Osteoblast (primary cell): ENCODE data around the gene SCARF2. TPM values are rescaled to one million over a fixed set of nuclear protein-coding genes. Genes with fewer than 3 reads are reported as not detected.

ENCODE experiments used
- DNase-seq: peaks from one replicate; pipeline ENCODE4 v3.0.0; 2011; ENCODE audit warnings: low spot score, mixed read lengths; ENCODE audit not compliant: insufficient read length; ENCODE audit errors: missing footprints
- H2AFZ ChIP-seq: 2 replicates; pipeline ENCODE4 v1.6.0; 2011; ENCODE audit warnings: mild to moderate bottlenecking, low read length
- H3K27ac ChIP-seq: 2 replicates; pipeline ENCODE4 v1.5.1; 2011; ENCODE audit warnings: mild to moderate bottlenecking, low read depth, low read length, moderate library complexity
- H3K27me3 ChIP-seq: 2 replicates; pipeline ENCODE4 v1.6.0; 2012; ENCODE audit warnings: mild to moderate bottlenecking, control low read depth, inconsistent platforms, low read length, moderate library complexity; ENCODE audit not compliant: insufficient read depth
- H3K36me3 ChIP-seq: 2 replicates; pipeline ENCODE4 v1.5.1; 2011; ENCODE audit warnings: mild to moderate bottlenecking, low read length, control low read depth, moderate library complexity; ENCODE audit not compliant: insufficient read depth
- H3K4me1 ChIP-seq: 2 replicates; pipeline ENCODE4 v1.5.1; 2011; ENCODE audit warnings: mild to moderate bottlenecking, low read length, control low read depth, moderate library complexity; ENCODE audit not compliant: insufficient read depth
- H3K4me2 ChIP-seq: 2 replicates; pipeline ENCODE4 v1.6.0; 2011; ENCODE audit warnings: mild to moderate bottlenecking, low read length; ENCODE audit not compliant: insufficient read depth
- H3K4me3 ChIP-seq: fragments of 200-600 bp; sonication (generic); 3 replicates; pipeline ENCODE4 v1.5.1; 2012; ENCODE audit warnings: mild to moderate bottlenecking, low read length, inconsistent platforms; ENCODE audit not compliant: insufficient read depth
- H3K79me2 ChIP-seq: 2 replicates; pipeline ENCODE4 v1.6.0; 2012; ENCODE audit warnings: mild to moderate bottlenecking, low read length, control low read depth, inconsistent platforms; ENCODE audit not compliant: insufficient read depth
- H3K9me3 ChIP-seq: 2 replicates; pipeline ENCODE4 v1.5.1; 2011; ENCODE audit warnings: low read depth, low read length, control low read depth
- H4K20me1 ChIP-seq: 2 replicates; pipeline ENCODE4 v1.6.0; 2012; ENCODE audit warnings: mild to moderate bottlenecking, low read length, control low read depth; ENCODE audit not compliant: insufficient read depth
- CTCF ChIP-seq: IDR thresholded peaks from 2 replicates; pipeline ENCODE4 v1.5.1; 2011; ENCODE audit warnings: mild to moderate bottlenecking, low read depth, low read length, moderate library complexity; ENCODE audit errors: extremely low read depth
- total RNA-seq: library from RNA; depleted of rRNA; stranded (reverse); fragments of >200 nt; gene quantifications from 2 replicates; pipeline ENCODE4 v1.2.3, GENCODE V29; 2012

SCARF2 gene
- total RNA-seq, 1 donor = 23.9 TPM

GRCh38 chr22:20408891-20409290 lies 28.7 kb downstream of the SCARF2 start:
- H3K79me2 ChIP-seq = no peaks in the 10 kb centered on the region
- DNase-seq = no peak
- no peak overlapping the region for H3K4me2 ChIP-seq
- H3K4me1 ChIP-seq = no peaks in the 10 kb centered on the region
- no peak for TF ChIP-seq CTCF
- no peaks in the 10 kb centered on the region for H3K9me3 ChIP-seq
- no peak overlapping the region for H2AFZ ChIP-seq
- H3K36me3 ChIP-seq = peaks cover 12% of the 10 kb centered on the region
- no peaks in the 10 kb centered on the region for H3K27me3 ChIP-seq
- no peaks in the 10 kb centered on the region for H4K20me1 ChIP-seq
- H3K4me3 ChIP-seq = no peak overlapping the region
- H3K27ac ChIP-seq = no peak overlapping the region

GRCh38 chr22:20407829-20408228 lies 29.8 kb downstream of the SCARF2 start:
- Histone ChIP-seq H3K9me3 (no peaks in the 10 kb centered on the region), H3K4me3 (no peak overlapping the region), H3K27ac (no peak overlapping the region), H3K79me2 (no peaks in the 10 kb centered on the region), H3K4me2 (no peak overlapping the region), H4K20me1 (no peaks in the 10 kb centered on the region), H3K27me3 (no peaks in the 10 kb centered on the region), H2AFZ (no peak overlapping the region), H3K36me3 (peaks cover 14% of the 10 kb centered on the region), H3K4me1 (no peaks in the 10 kb centered on the region)
- peak; percentile 74 for DNase-seq
- TF ChIP-seq CTCF = no peak

- H3K27me3 ChIP-seq = no peaks in the 10 kb centered on the region
- no peak overlapping the region for H3K27ac ChIP-seq
- H3K79me2 ChIP-seq = no peaks in the 10 kb centered on the region
- H3K4me1 ChIP-seq = no peaks in the 10 kb centered on the region
- no peak overlapping the region for H3K4me2 ChIP-seq
- no peaks in the 10 kb centered on the region for H3K9me3 ChIP-seq
- H3K4me3 ChIP-seq = no peak overlapping the region
- no peak for DNase-seq
- no peak overlapping the region for H2AFZ ChIP-seq
- peaks cover 14% of the 10 kb centered on the region for H3K36me3 ChIP-seq
- no peaks in the 10 kb centered on the region for H4K20me1 ChIP-seq
- TF ChIP-seq CTCF = no peak
Observed at GRCh38 chr22:20406686-20407408, 30.8 kb downstream of the SCARF2 start.

- Histone ChIP-seq H3K4me2 (no peak overlapping the region), H3K4me1 (no peaks in the 10 kb centered on the region), H3K4me3 (no peak overlapping the region), H4K20me1 (peaks cover 2% of the 10 kb centered on the region), H3K79me2 (no peaks in the 10 kb centered on the region), H3K9me3 (no peaks in the 10 kb centered on the region), H3K36me3 (peaks cover 14% of the 10 kb centered on the region), H2AFZ (no peak overlapping the region), H3K27ac (no peak overlapping the region), H3K27me3 (no peaks in the 10 kb centered on the region)
- DNase-seq = no peak
- TF ChIP-seq CTCF = no peak
Observed at GRCh38 chr22:20405931-20406685, 31.5 kb downstream of the SCARF2 start.
